BJ (cell line): ENCODE measurements around the gene PARD6A. TPM values are rescaled to one million over a fixed set of nuclear protein-coding genes. Genes with fewer than 3 reads are reported as not detected.

Experiments used
- CTCF ChIA-PET: fragments of 350-600 bp; formaldehyde crosslinking; extraction: SDS; loops from one replicate; lab custom pipeline; 2021; ENCODE audit warnings: antibody characterized with exemption, inconsistent platforms; lab: Yijun Ruan, JAX
- POLR2A ChIA-PET: fragments of 300-600 bp; sonication (Branson Sonifier 250); formaldehyde crosslinking; extraction: SDS; loops from one replicate; lab custom pipeline; 2021; ENCODE audit warnings: antibody characterized with exemption; lab: Charles Lee
- DNase-seq: peaks from one replicate; pipeline ENCODE4 v3.0.0-alpha.2; 2011; ENCODE audit warnings: low read depth
- H3K27me3 ChIP-seq: 2 replicates; pipeline ENCODE4 v1.6.0; 2011; ENCODE audit warnings: low read length; ENCODE audit not compliant: control insufficient read depth, insufficient read depth
- H3K36me3 ChIP-seq: 2 replicates; pipeline ENCODE4 v1.5.1; 2011; ENCODE audit warnings: low read length; ENCODE audit not compliant: control insufficient read depth, insufficient read depth
- H3K4me3 ChIP-seq: 2 replicates; pipeline ENCODE4 v1.5.1; 2011; ENCODE audit warnings: low read depth, mild to moderate bottlenecking, control low read depth, low read length
- CTCF ChIP-seq: IDR thresholded peaks from 2 replicates; pipeline ENCODE4 v1.5.1; 2011; ENCODE audit warnings: low read depth, mild to moderate bottlenecking, control low read depth, inconsistent platforms, low read length, moderate library complexity; ENCODE audit not compliant: insufficient read depth
- polyA plus RNA-seq: library from polyadenylated mRNA; depleted of rRNA; stranded (reverse); fragments of >200 nt; gene quantifications from 2 replicates; pipeline ENCODE4 v1.2.3, GENCODE V29; 2011

The PARD6A gene
- polyA plus RNA-seq, 1 experiment = 0.88 TPM

DNA sequence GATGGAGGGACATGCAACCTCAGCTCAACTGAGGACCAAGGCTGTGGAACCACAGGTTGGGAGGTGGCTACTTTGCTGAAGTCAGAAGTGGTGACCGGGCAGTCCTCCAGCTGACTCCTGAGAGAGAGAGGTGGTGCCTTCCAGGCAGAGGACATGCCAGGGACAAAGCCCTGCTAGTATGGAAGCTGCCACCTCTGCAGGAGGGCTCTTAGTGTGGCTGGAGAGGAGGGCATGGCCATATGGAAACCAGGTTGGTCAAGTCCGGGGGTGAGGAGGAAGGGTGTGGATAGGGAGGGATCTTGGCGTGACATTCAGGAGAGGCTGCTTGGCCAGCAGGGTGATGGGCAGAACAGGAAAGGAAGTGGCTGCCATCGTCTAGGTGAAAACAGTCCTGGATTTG, 11.5 kb downstream of the PARD6A start:
- POLR2A ChIA-PET = no interaction called here
- 0 out of 2 replicates have a peak, but pooled peaks cover 3% of the 10 kb centered on the region for H3K36me3 ChIP-seq
- TF ChIP-seq CTCF = no peak
- CTCF ChIA-PET = interaction anchor here (0.6 to 12.1 kb wide), 44 partner anchors 9 to 389 kb away, joined by 3 to 208 read pairs (median 5); partner anchors contain the start of genes CARMIL2, CTCF, GFOD2 and NRN1L
- H3K4me3 ChIP-seq = no peak overlapping the region
- H3K27me3 ChIP-seq = no peaks in the 10 kb centered on the region
- DNase-seq = no peak

DNA sequence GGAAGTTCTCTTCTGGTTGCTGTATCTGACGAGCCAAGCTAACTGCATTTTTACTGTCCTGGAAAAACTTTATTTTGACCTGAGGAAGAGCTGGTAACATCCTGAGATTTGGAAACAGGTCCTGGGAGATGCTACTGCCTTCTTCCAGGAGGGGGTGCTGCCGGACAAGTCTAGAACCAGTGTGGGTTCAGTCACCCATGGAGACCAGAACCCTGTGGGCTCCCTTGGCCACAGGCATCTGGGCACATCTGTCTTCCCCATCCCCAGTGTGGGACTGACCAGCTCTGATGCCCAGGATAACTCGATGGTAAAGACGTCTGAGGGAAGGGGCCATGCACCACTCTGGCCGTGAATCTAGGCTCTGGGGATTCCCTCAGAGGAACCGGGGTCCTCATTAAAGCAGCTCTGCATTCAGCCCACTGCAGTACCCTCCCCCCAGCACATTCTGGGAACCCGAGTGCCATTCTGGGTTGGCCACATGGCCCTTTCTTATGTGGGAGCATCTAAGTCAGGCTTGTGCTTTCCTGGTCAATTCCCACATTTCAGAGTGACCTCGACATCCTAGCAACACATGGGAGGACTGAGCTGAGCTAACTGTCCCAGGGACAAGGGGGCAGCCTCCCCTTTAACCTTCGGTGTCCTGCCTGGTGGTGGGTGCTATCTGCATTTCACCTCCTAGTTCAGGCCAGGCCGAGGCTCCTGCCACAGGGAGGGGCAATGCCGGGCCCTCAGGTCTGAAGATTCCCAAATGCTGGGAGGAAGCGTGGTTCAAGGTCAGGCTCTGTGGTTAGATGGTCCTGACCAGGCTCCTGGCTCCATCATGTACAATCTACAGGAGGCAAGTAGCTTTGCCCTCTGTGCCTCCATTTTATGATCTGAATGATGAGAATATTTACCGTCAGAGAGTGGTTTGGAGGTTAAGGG, 12.2 kb downstream of the PARD6A start:
- CTCF ChIA-PET = interaction anchor here (0.5 to 12.1 kb wide), 46 partner anchors 9 to 389 kb away, joined by 3 to 208 read pairs (median 5); partner anchors contain the start of genes CARMIL2, CTCF, GFOD2 and NRN1L
- H3K27me3 ChIP-seq = no peaks in the 10 kb centered on the region
- H3K4me3 ChIP-seq = no peak overlapping the region
- no peak for DNase-seq
- TF ChIP-seq CTCF = peak; percentile 89
- 0 out of 2 replicates have a peak, but pooled peaks cover 3% of the 10 kb centered on the region for H3K36me3 ChIP-seq
- POLR2A ChIA-PET = no interaction called here

GRCh38 chr16:67673712-67674580, 13.2 kb downstream of the PARD6A start:
- CTCF ChIA-PET = interaction anchor here (0.6 to 12.1 kb wide), 18 partner anchors 8 to 633 kb away, joined by 3 to 208 read pairs (median 6); partner anchors contain the start of genes CTCF, GFOD2, PSMB10 and RANBP10
- H3K4me3 ChIP-seq = no peak overlapping the region
- DNase-seq = no peak
- POLR2A ChIA-PET = no interaction called here
- no peak for TF ChIP-seq CTCF
- H3K27me3 ChIP-seq = no peaks in the 10 kb centered on the region
- 0 out of 2 replicates have a peak, but pooled peaks cover 3% of the 10 kb centered on the region for H3K36me3 ChIP-seq

GRCh38 chr16:67674851-67675578, 14.3 kb downstream of the PARD6A start:
- no peak overlapping the region for H3K4me3 ChIP-seq
- DNase-seq = no peak
- CTCF ChIA-PET = interaction anchor here (1.0 to 2.0 kb wide), 4 partner anchors 114 to 251 kb away, joined by 3 to 12 read pairs (median 3); no protein-coding TSS in a partner anchor
- H3K36me3 ChIP-seq = 0 out of 2 replicates have a peak, but pooled peaks cover 3% of the 10 kb centered on the region
- no peaks in the 10 kb centered on the region for H3K27me3 ChIP-seq
- POLR2A ChIA-PET = no interaction called here
- TF ChIP-seq CTCF = no peak
